Measurements from ENCODE around the gene NSUN7. TPM values are rescaled to one million over a fixed set of nuclear protein-coding genes. Genes with fewer than 3 reads are reported as not detected.
A peak's percentile ranks its signal among the peaks of the same experiment; 100 is the strongest.

Gene NSUN7
- polyA plus RNA-seq, 4 donors, result 11.2 to 19.7 (median 13.7) TPM

DNA sequence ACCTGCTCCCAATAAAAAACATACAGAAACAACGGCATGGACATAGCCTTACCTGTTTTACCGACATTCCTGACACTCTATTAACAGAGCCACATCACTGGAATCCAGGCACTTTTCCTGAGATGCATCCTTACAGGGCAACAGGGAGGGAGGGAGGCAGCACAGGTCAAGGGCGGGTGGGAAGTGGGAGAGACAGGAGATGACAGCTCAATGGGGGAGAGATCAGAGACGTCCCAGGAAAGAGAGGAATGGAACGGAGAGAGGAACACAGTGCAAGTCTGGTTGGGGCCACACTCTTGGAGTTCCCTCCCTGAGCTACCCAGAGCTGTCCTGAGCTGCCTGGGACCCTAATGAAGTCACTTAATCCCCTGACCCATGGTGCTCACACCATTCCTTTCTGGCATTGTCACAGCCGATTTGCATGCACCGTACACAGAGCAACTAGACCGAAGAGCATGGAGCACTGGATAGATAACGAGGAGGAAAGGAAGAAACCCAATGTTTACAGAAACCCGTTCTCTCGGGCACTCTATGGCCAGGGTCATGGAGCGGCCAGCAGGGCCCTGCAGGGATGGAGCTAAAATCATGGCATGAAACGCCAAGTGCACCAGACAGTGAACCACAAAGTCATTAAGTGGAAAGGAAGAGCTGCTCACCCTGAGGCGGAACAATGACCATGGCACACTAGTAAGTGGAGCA lies 93.1 kb downstream of the NSUN7 start:
- DNase-seq (ENCODE audit: low read depth in 4 of 4, low spot score in 2 of 4), result no peak

- no peak for DNase-seq (ENCODE audit: low read depth in 4 of 4, low spot score in 2 of 4)
These were observed 93.9 kb downstream of the NSUN7 start for GRCh38 chr4:40843696-40844095.

GRCh38 chr4:40844261-40844660 lies 94.5 kb downstream of the NSUN7 start:
- no peak for DNase-seq (ENCODE audit: low read depth in 4 of 4, low spot score in 2 of 4)

GRCh38 chr4:40845154-40845835 lies 95.5 kb downstream of the NSUN7 start:
- DNase-seq (ENCODE audit: low read depth in 4 of 4, low spot score in 2 of 4), result no peak

DNA sequence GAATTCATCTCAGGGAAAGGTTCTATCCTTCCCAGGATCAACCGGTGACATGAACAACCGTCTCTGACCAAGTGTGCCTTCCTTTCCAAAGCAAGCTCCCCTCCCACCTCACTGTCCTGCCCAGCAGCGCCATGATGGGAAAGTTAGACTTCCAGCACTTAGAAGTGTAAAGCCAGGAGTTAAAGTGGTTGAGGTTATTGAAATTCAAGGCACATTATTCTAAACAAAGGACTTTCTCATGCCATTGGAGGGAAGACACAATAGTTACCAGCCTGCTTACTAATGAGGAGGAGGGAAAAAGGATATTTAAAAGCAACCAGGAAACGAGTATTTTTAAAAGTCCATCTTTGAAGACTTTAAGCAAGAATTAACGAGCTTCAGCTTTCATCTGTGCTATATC lies 96.8 kb downstream of the NSUN7 start:
- DNase-seq (ENCODE audit: low read depth in 4 of 4, low spot score in 2 of 4), result no peak

GRCh38 chr4:40848251-40848650 lies 98.5 kb downstream of the NSUN7 start:
- no peak for DNase-seq (ENCODE audit: low read depth in 4 of 4, low spot score in 2 of 4)

GRCh38 chr4:40848940-40849339 lies 99.2 kb downstream of the NSUN7 start:
- DNase-seq (ENCODE audit: low read depth in 4 of 4, low spot score in 2 of 4), result no peak

- no peak for DNase-seq (ENCODE audit: low read depth in 4 of 4, low spot score in 2 of 4)
These were observed 100.7 kb downstream of the NSUN7 start for GRCh38 chr4:40850496-40850895.

GRCh38 chr4:40856277-40856839 lies 106.6 kb downstream of the NSUN7 start:
- DNase-seq (ENCODE audit: low read depth in 4 of 4, low spot score in 2 of 4), result no peak

- peak; percentile 46 to 64 (median 55) for DNase-seq (ENCODE audit: low read depth in 4 of 4, low spot score in 2 of 4)
These were observed 107.1 kb downstream of the NSUN7 start for GRCh38 chr4:40856840-40857362.

DNA sequence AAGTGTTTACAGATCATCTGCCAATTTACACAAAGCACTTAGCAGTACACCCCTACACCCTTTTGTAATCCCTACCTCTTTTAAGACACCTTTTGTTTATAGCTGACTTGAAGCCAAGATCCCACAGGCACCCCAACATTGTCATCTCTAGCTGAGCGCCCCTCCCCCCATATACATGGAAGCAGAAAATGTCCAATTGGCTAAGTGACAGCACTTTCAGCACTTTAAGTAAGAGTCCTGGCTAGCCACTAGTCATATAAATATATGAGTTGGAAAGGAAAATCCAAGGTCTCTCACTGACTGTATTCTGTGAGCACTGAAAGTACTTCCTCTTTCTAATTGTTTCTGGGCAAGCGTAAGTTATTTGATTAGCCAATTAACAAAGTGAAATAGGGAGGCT lies 108.2 kb downstream of the NSUN7 start:
- DNase-seq (ENCODE audit: low read depth in 4 of 4, low spot score in 2 of 4), result no peak

GRCh38 chr4:40858962-40859361 lies 109.2 kb downstream of the NSUN7 start:
- no peak for DNase-seq (ENCODE audit: low read depth in 4 of 4, low spot score in 2 of 4)

Other genes starting within 250 kb of the NSUN7 start
- gene RBM47, start 120.1 kb upstream of the NSUN7 start, polyA plus RNA-seq (ENCODE audit: insufficient read length in 4 of 4), result 10 to 100 TPM; 79.7 to 96.0 (median 82.0) TPM

All from left renal cortex interstitium (tissue), 4 donors.